Naive thymus-derived CD4-positive, alpha-beta T cell (primary cell): ENCODE results near the gene BCL7A. TPM values are rescaled to one million over a fixed set of nuclear protein-coding genes. Genes with fewer than 3 reads are reported as not detected.

Experiments
- ATAC-seq: fragments of 150-1000 bp; cut with Tn5 transposase; 2 replicates; pipeline ENCODE4 v1.10.0; 2021; ENCODE audit warnings: mild to moderate bottlenecking, moderate library complexity
- CTCF ChIA-PET: fragments of 350-600 bp; sonication (Branson Sonifier 250); formaldehyde crosslinking; loops from one replicate; lab custom pipeline; 2021; ENCODE audit warnings: antibody characterized with exemption; lab: Charles Lee
- POLR2A ChIA-PET: fragments of 350-600 bp; sonication (Branson Sonifier 250); formaldehyde crosslinking; loops from one replicate; lab custom pipeline; 2021; ENCODE audit warnings: antibody characterized with exemption, inconsistent platforms; lab: Charles Lee
- DNase-seq, 9 donors: peaks; one replicate each; pipeline versions ENCODE4 v3.0.0 to v3.0.0-alpha.2; 2020 to 2022; ENCODE audit warnings: mixed read lengths in 1 of 9
- H3K27ac ChIP-seq: one replicate; pipeline ENCODE4 v1.7.0; 2013; ENCODE audit warnings: mild to moderate bottlenecking, low read depth, low read length, moderate library complexity
- H3K27me3 ChIP-seq, 2 donors: one replicate each; pipeline ENCODE4 v1.7.0; 2013; ENCODE audit warnings: low read length in 2 of 2, mild to moderate bottlenecking in 2 of 2, moderate library complexity in 2 of 2; ENCODE audit not compliant: control insufficient read depth in 2 of 2, insufficient read depth in 2 of 2
- H3K36me3 ChIP-seq, 3 experiments: 1 replicate in 2 of 3; 2 replicates in 1 of 3; pipeline ENCODE4 v1.7.0; 2013; ENCODE audit warnings: low read length in 3 of 3, mild to moderate bottlenecking in 3 of 3, moderate library complexity in 1 of 3; ENCODE audit not compliant: insufficient read depth in 3 of 3, control insufficient read depth in 2 of 3
- H3K4me1 ChIP-seq, 2 donors: one replicate each; pipeline ENCODE4 v1.7.0; 2013; ENCODE audit warnings: low read length in 2 of 2, mild to moderate bottlenecking in 2 of 2, moderate library complexity in 1 of 2; ENCODE audit not compliant: control insufficient read depth in 2 of 2, insufficient read depth in 2 of 2
- H3K4me3 ChIP-seq: 2 replicates; pipeline ENCODE4 v1.7.0; 2013; ENCODE audit warnings: mild to moderate bottlenecking, low read length
- H3K9me3 ChIP-seq, 3 experiments: 1 replicate in 2 of 3; 2 replicates in 1 of 3; pipeline ENCODE4 v1.7.0; 2013; ENCODE audit warnings: low read length in 3 of 3; ENCODE audit not compliant: control insufficient read depth in 2 of 3
- H3K27ac Mint-ChIP-seq, 9 donors: one replicate each; pipeline ENCODE4 v1.8.0; 2020 to 2022; ENCODE audit warnings: mixed read lengths in 9 of 9, mild to moderate bottlenecking in 8 of 9, moderate library complexity in 5 of 9, inconsistent platforms in 2 of 9
- H3K27me3 Mint-ChIP-seq, 5 donors: one replicate each; pipeline ENCODE4 v1.8.0; 2021 to 2022; ENCODE audit warnings: mixed read lengths in 5 of 5, mild to moderate bottlenecking in 1 of 5
- H3K36me3 Mint-ChIP-seq, 5 donors: one replicate each; pipeline ENCODE4 v1.8.0; 2020 to 2022; ENCODE audit warnings: mixed read lengths in 5 of 5, mild to moderate bottlenecking in 3 of 5, inconsistent platforms in 1 of 5
- H3K4me1 Mint-ChIP-seq, 7 donors: one replicate each; pipeline ENCODE4 v1.8.0; 2020 to 2022; ENCODE audit warnings: mixed read lengths in 7 of 7, mild to moderate bottlenecking in 3 of 7, inconsistent platforms in 1 of 7
- H3K4me3 Mint-ChIP-seq, 10 donors: one replicate each; pipeline ENCODE4 v1.8.0; 2020 to 2022; ENCODE audit warnings: mild to moderate bottlenecking in 10 of 10, mixed read lengths in 10 of 10, moderate library complexity in 6 of 10, inconsistent platforms in 2 of 10
- H3K9me3 Mint-ChIP-seq, 11 donors: one replicate each; pipeline ENCODE4 v1.8.0; 2020 to 2022; ENCODE audit warnings: mixed read lengths in 11 of 11, mild to moderate bottlenecking in 4 of 11, inconsistent platforms in 1 of 11, moderate library complexity in 1 of 11
- intact Hi-C, 2 donors: fragments of 100-400 bp; cut with micrococcal nuclease; formaldehyde crosslinking; loops; one replicate each; pipeline ENCODE4 v1.15.1; 2023
- polyA plus RNA-seq, 2 donors: library from polyadenylated mRNA; unstranded; fragments of 300-500 nt; fragmentation: Illumina TruSeq; gene quantifications; one replicate each; pipeline ENCODE4 v1.2.3, GENCODE V29; 2021
- total RNA-seq, 6 experiments: library from RNA in 5 of 6; stranded (reverse) in 5 of 6; gene quantifications; 1 replicate in 5 of 6; 2 replicates in 1 of 6; pipeline ENCODE4 v1.2.3 and lab custom pipeline; 2021 to 2026

Gene BCL7A
- total and polyA plus RNA-seq, 7 experiments from 2014 or later, result 4.0 to 11.9 (median 5.4) TPM

GRCh38 chr12:122001466-122002209 lies 20.0 kb upstream of the BCL7A start:
- Histone ChIP-seq H3K4me3 (no peak overlapping the region), H3K27ac (no peak overlapping the region), H3K9me3 (no peaks in the 10 kb centered on the region), H3K4me1 (peaks cover 20 to 21% of the 10 kb centered on the region in 2 donors), H3K27me3 (no peaks in the 10 kb centered on the region), H3K36me3 (no peaks in the 10 kb centered on the region)
- CTCF ChIA-PET, result no interaction called here
- DNase-seq, result no peak
- peaks cover 0 to 25% (median 5%) of the 10 kb centered on the region in 5 donors for H3K27me3 Mint-ChIP-seq
- H3K27ac Mint-ChIP-seq, result peak overlapping the region in 1 of 9 donors; percentile 51
- H3K36me3 Mint-ChIP-seq, result peaks cover 0 to 4% (median 3%) of the 10 kb centered on the region in 5 donors
- H3K9me3 Mint-ChIP-seq, result peaks cover 0 to 7% (median 2%) of the 10 kb centered on the region in 11 donors
- peaks cover 8 to 27% (median 15%) of the 10 kb centered on the region in 7 donors for H3K4me1 Mint-ChIP-seq
- H3K4me3 Mint-ChIP-seq, result no peak overlapping the region
- intact Hi-C loops, result no loop called here
- ATAC-seq, result no peak
- POLR2A ChIA-PET, result no interaction called here

DNA sequence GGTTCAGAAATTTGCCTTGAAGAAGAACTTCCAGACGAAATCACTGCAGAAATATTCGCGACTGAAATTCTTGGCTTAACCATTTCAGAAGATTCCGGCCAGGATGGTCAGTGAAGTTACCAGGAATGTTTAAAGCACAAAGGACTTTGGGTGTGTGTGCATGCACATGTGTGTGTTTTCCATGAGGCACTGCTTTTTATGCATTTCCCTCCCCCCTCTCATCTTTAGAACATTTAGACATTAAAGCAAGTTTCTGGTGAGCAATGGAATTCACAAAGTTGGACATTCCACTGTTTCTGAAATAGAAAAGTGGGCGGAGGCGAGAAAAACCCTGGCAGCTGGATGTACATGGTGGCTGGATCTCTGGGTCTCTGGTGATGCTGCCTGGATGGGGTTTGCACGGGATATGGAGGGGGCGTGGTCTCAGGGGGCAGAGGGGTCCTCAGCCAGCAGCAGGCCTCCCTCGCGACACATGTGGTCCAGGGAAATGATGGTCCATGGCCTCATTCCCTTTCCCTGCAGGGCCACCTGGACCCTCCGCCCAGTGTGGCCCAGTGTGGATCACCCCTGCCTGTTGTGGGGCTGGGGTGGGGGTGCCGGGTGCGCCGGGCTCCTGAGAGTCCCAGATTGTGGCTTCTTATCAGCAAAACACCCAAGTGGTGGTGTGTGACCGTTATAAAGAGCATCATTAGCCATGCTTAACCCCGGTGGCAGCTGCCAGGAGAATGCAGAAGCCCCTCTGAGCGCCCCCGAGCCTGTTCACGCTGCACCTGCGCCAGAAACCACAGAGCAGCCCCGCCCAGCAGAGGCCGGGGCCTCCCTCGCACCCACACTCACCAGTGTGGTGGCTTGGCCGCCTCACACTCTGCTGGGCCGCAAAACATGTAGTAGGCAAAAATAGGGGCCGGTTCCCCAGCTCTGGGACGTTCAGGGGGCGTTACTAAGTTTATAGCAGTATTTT lies 17.8 kb upstream of the BCL7A start:
- intact Hi-C loops, result no loop called here
- Mint-ChIP-seq H3K4me3 (peak overlapping the region in 6 of 10 donors; percentile 13 to 75 (median 51)), H3K36me3 (peaks cover 0 to 4% (median 3%) of the 10 kb centered on the region in 5 donors), H3K27me3 (peaks cover 0 to 31% (median 8%) of the 10 kb centered on the region in 5 donors), H3K9me3 (peaks cover 0 to 7% (median 2%) of the 10 kb centered on the region in 11 donors), H3K4me1 (peaks cover 10 to 38% (median 15%) of the 10 kb centered on the region in 7 donors), H3K27ac (peak overlapping the region in 2 of 9 donors; percentile 54 to 86)
- peak overlapping the region; percentile 40 for H3K27ac ChIP-seq
- no peaks in the 10 kb centered on the region for H3K27me3 ChIP-seq
- no peaks in the 10 kb centered on the region for H3K36me3 ChIP-seq
- H3K4me1 ChIP-seq, result peaks cover 21 to 28% of the 10 kb centered on the region in 2 donors
- no peaks in the 10 kb centered on the region for H3K9me3 ChIP-seq
- ChIA-PET POLR2A (no interaction called here), CTCF (interaction anchor here (0.7 kb wide), 1 partner anchor 509 kb away, joined by 3 read pairs; no protein-coding TSS in a partner anchor)
- ATAC-seq, result peak; percentile 63
- no peak overlapping the region for H3K4me3 ChIP-seq
- no peak for DNase-seq

DNA sequence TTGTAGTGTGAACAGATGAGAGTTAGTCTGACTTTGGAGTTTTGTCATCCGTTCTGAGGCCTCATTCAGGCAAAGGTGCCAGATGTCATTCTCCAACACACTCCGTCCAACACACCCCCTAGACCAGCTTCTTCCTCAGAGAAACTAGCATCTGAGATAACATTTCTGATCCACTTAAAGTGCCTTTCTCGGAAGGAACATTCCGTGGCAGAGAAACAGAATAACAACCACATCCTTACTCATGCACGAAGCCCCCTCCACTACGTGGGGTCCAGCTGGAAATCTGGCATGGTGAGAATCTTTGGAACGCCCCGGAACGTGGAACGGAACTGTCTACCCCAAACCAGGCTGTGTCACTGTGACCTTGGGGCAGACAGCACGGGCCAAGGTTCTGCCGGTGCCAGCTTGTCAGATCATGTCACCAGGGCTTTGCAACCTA lies 17.0 kb upstream of the BCL7A start:
- ChIA-PET POLR2A (no interaction called here), CTCF (interaction anchor here (0.7 to 1.3 kb wide), 2 partner anchors 18 to 509 kb away, joined by 3 to 4 read pairs; no protein-coding TSS in a partner anchor)
- H3K27ac ChIP-seq, result peak overlapping the region; percentile 40
- ATAC-seq, result no peak
- no peaks in the 10 kb centered on the region for H3K9me3 ChIP-seq
- no peaks in the 10 kb centered on the region for H3K27me3 ChIP-seq
- H3K4me3 ChIP-seq, result no peak overlapping the region
- DNase-seq, result no peak
- H3K4me1 ChIP-seq, result peaks cover 21 to 28% of the 10 kb centered on the region in 2 donors
- Mint-ChIP-seq H3K36me3 (peaks cover 0 to 3% (median under 1%) of the 10 kb centered on the region in 5 donors), H3K27ac (peak overlapping the region in 3 of 9 donors; percentile 48 to 86 (median 81)), H3K4me3 (peak overlapping the region in 7 of 10 donors; percentile 10 to 75 (median 51)), H3K4me1 (peaks cover 10 to 38% (median 15%) of the 10 kb centered on the region in 7 donors), H3K9me3 (peaks cover 0 to 1% (median 0%) of the 10 kb centered on the region in 11 donors), H3K27me3 (peaks cover 0 to 31% (median 8%) of the 10 kb centered on the region in 5 donors)
- H3K36me3 ChIP-seq, result no peaks in the 10 kb centered on the region
- intact Hi-C loops, result loop anchor here in 1 of 2 donors (5.0 kb wide), 1 partner anchor 87 kb away; the partner anchor contains the start of gene CFAP251

DNA sequence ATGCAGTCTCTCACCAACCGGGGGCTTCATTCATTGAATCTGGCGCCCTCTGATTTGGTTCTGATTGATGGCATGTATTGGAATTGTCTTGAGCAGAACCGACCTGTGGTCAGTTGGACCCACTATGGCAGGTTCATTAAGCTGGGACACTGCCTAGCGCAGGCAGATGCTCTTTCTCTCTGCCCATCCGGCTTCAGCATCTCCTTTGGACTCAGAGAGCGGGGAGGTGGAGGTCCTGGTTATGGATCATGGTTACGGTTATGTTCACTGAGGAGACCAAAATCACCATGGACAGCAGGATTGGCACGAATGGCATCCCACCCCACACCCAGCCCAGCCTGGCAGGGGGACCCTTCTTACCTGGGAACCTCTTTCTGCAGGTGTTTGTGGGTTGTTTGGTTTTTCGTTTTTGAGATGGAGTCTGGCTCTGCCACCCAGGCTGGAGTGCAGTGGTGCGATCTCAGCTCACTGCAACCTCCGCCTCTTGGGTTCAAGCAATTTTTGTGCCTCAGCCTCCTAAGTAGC lies 16.4 kb upstream of the BCL7A start:
- ATAC-seq (no peak), DNase-seq (no peak)
- H3K27ac ChIP-seq, result no peak overlapping the region
- peak overlapping the region in 1 of 9 donors; percentile 17 for H3K27ac Mint-ChIP-seq
- H3K9me3 Mint-ChIP-seq, result no peaks in the 10 kb centered on the region
- H3K4me1 Mint-ChIP-seq, result peaks cover 10 to 38% (median 15%) of the 10 kb centered on the region in 7 donors
- H3K4me3 Mint-ChIP-seq, result peak overlapping the region in 4 of 10 donors; percentile 23 to 69 (median 44)
- no peaks in the 10 kb centered on the region for H3K27me3 ChIP-seq
- peaks cover 21 to 28% of the 10 kb centered on the region in 2 donors for H3K4me1 ChIP-seq
- intact Hi-C loops, result loop anchor here in 1 of 2 donors (5.0 kb wide), 1 partner anchor 88 kb away; the partner anchor contains the start of gene CFAP251
- H3K27me3 Mint-ChIP-seq, result peaks cover 0 to 30% (median 8%) of the 10 kb centered on the region in 5 donors
- CTCF ChIA-PET, result interaction anchor here (1.3 kb wide), 1 partner anchor 18 kb away, joined by 4 read pairs; no protein-coding TSS in a partner anchor
- no peaks in the 10 kb centered on the region for H3K9me3 ChIP-seq
- no peak overlapping the region for H3K4me3 ChIP-seq
- POLR2A ChIA-PET, result no interaction called here
- H3K36me3 ChIP-seq, result no peaks in the 10 kb centered on the region
- H3K36me3 Mint-ChIP-seq, result peaks cover 0 to 3% (median 0%) of the 10 kb centered on the region in 5 donors

- H3K36me3 Mint-ChIP-seq, result peaks cover 0 to 3% (median 0%) of the 10 kb centered on the region in 5 donors
- intact Hi-C loops, result loop anchor here in 1 of 2 donors (5.0 kb wide), 1 partner anchor 89 kb away; the partner anchor contains the start of gene CFAP251
- peaks cover 0 to 30% (median 8%) of the 10 kb centered on the region in 5 donors for H3K27me3 Mint-ChIP-seq
- peak overlapping the region; percentile 57 to 87 (median 75) for H3K4me3 Mint-ChIP-seq
- H3K27ac Mint-ChIP-seq, result peak overlapping the region in 8 of 9 donors; percentile 40 to 93 (median 77)
- no peaks in the 10 kb centered on the region for H3K9me3 ChIP-seq
- peaks cover 10 to 38% (median 15%) of the 10 kb centered on the region in 7 donors for H3K4me1 Mint-ChIP-seq
- H3K27ac ChIP-seq, result peak overlapping the region; percentile 15
- H3K4me3 ChIP-seq, result no peak overlapping the region
- ChIA-PET CTCF (interaction anchor here (0.6 to 1.5 kb wide), 2 partner anchors 22 to 84 kb away, joined by 3 to 5 read pairs; no protein-coding TSS in a partner anchor), POLR2A (interaction anchor here (0.6 to 1.8 kb wide), 4 partner anchors 14 to 22 kb away, joined by 3 to 7 read pairs (median 4); partner anchors contain the start of gene BCL7A)
- no peaks in the 10 kb centered on the region for H3K9me3 Mint-ChIP-seq
- H3K4me1 ChIP-seq, result peaks cover 21 to 28% of the 10 kb centered on the region in 2 donors
- DNase-seq, result peak in 5 of 9 donors; percentile 28 to 41 (median 38)
- ATAC-seq, result peak; percentile 35
- no peaks in the 10 kb centered on the region for H3K36me3 ChIP-seq
- H3K27me3 ChIP-seq, result no peaks in the 10 kb centered on the region
These were observed 15.3 kb upstream of the BCL7A start for GRCh38 chr12:122006186-122006926.
